GM18517 (cell line): ENCODE results near the gene RBM15B.

Experiments
- ATAC-seq: cut with Tn5 transposase; IDR thresholded peaks from one replicate; pipeline ENCODE4 v1.9.1; 2021; ENCODE audit warnings: mild to moderate bottlenecking, moderate library complexity; ENCODE audit not compliant: unreplicated experiment

RBM15B gene

DNA sequence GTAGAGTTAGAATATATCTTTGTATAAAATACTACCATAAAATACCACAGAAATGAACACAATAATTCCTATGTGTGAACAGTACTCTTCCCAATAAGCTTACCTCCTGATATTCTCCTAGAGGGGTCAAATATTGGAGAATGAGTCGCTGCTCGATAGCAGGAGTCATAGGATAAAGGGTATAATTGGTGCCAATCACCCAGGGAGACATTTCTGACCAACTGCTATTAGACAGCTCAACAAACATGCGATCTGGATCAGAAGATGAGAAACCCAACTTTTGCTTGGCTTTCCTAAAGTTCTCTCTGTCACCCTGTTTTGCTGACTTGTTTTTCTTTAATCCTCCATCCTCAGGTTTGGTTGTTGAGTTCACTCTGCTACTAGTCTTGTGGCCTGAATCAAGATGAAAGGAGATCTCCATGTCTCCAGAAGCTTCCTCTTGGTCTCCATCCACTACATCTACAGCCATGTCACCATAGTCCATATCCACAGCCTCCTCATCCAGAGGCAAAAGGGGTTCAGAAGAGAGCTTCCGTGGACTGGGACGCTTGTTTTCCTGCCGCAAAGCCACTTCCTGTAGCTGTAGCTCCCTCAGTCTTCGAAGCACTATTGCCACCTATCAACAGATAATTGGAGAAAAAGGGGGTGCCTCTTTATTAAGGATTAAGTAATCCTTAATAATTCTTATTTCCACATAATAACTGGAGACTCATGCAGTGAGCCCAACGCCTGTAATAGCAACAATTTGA is 50.4 kb downstream of the RBM15B start:
- no peak for ATAC-seq

DNA sequence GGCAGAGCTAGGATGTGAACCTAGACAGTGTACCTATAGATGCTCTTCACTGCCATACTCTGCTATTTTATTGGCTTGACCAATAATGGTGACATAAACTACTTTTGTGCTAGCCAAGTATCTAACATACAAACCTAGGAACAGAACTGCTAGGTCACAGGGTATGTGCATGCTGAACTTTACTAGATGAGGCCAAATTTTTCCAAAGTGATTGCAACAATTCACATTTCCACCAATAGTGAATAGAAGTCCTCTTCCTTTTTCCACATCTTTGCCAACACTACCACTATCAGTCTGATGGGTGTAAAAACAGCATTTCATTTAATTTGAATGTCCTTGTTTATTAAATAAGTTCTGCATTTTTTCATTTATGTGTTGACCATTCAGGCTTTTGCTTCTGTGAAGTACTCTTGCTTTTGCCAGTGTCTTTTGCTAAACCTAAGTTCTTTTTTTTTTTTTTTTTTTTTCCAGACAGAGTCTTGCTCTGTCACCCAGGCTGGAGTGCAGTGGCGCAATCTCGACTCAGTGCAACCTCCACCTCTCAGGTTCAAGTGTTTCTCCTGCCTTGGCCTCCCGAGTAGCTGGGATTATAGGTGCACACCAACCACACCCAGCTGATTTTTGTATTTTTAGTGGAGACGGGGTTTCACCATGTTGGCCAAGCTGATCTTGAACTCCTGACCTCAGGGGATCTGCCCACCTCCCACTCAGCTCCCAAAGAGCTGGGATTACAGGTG is 54.6 kb downstream of the RBM15B start:
- no peak for ATAC-seq
